SKM-1 (cell line): ENCODE results near the gene NKAPL.
A peak's percentile ranks its signal among the peaks of the same experiment; 100 is the strongest.

Experiments
- DNase-seq: peaks from one replicate; lab custom pipeline; 2025; ENCODE audit not compliant: unreplicated experiment; lab: John Stamatoyannopoulos, UW

The NKAPL gene

GRCh38 chr6:28258877-28259777, at the start of gene NKAPL:
NKAPL (plus strand) TSS chr6:28259297; CDS start chr6:28259372, 75 bp downstream.
- no peak for DNase-seq

GRCh38 chr6:28209753-28210535, 49.2 kb upstream of the NKAPL start:
- DNase-seq = peak; percentile 26

GRCh38 chr6:28211840-28212509, 47.1 kb upstream of the NKAPL start:
- DNase-seq = no peak

DNA sequence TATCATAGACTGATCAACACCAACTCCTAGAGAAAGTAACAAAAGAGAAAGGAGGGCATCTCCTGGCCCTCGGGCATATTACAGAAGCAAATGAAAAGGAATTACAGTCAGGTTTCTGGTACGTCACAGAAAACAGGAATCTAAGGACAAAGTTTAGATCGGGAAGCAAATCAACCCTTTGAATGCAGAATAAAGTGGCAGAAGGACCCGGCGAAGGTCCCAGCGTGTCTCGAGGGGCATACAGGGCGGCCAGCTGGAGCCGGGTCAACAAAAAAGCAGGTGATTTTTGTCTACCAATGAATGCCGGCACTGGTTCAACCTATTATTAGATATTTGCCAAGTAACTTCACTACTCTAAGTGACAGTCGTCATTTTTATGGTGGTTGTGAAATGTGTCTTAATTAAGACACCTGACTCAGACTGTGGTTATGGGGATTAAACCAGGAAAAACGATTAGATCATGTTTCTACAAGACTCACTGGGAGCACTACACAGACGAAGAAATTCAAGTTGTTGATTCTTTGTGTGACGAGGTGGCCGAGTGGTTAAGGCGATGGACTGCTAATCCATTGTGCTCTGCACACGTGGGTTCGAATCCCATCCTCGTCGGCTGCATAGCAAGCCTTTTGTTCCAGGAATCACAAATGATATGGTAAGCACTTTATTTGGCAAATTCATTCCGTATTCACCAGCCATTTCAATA, 46.4 kb upstream of the NKAPL start:
- DNase-seq = no peak

- no peak for DNase-seq
These were observed 45.9 kb upstream of the NKAPL start for GRCh38 chr6:28213213-28213523.

DNA sequence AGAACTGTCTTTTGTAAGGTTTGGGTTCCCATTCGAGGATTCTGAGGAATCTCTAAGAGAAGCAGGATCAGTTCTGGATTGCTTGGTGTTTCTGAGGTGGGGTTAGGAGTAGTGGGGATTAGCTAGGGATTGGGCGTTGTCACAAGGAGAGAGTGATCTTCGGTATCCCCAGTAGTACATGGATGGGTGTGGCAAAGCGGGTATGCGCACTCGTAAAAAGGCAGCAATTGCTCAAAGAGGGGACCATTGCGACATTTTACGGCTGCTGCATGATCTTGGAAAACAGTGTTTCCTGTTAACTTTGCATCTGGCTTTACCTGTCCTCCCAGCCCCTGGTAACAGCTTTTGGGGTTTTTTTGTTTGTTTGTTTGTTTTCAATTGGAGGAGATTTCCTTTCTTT, 43.7 kb upstream of the NKAPL start:
- no peak for DNase-seq

DNA sequence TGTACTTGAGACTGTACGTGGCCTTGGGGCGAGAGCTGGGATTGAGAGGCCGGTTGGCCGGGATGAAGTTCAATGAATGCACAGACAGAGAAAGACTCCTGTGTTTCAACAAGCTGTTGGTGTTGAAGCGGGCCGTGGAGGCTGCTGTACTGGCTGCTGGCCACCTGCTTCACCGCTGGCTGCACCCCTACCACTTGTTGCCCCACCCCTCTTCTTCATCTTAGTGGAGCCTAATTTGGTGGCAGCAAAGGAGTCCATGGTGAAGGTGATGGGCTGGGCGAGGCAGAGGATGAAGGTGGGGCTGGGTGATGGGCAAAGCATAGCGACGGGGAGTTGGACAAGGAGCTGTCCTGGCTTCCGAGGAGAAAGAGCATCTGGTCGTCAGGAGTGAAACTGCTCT, 41.2 kb upstream of the NKAPL start:
- no peak for DNase-seq

DNA sequence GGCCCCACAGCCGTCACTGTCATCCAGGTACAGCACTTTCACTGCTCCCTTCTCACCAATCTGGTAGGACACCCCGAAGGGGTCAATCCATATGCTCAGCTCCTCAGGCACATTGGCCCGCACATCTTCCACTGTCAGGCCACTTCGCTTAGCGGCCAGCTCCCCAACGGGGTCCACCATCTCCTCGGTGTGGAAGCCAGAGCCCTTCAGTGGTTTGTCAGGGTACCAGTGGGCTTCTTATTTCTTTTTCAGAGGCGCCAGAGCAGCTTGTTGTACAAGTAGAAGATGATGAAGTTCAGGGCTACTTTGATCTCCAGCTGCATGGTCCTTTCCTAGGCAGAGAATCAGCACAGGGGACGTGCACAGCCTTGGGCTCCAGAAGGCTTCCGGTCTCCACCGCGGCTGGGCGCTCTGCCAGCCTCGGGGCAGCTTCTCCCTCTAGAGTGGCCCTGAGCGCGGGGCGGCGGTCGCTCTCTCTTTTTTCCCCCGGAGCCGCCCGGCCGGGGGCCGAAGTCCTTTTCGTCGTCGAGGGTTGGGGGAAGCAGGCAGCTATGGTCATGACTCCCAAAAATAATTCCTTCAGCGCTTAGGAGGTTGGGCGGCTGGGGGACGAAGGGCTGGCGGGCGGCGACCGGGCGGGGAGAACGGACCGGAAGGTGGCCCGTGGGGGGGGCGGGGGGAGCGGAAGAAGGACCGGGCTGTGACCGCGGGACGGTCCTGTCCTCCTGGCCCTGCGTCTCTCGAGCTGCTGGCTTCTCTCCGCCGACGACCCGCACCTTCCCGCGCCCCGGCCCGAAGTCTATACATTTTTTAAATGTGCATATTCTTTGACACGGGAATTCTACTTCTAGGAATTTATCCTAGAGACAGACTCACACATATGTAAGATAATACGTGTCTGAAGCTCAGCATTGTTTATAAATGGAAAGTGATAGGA, 40.5 kb upstream of the NKAPL start:
- no peak for DNase-seq

DNA sequence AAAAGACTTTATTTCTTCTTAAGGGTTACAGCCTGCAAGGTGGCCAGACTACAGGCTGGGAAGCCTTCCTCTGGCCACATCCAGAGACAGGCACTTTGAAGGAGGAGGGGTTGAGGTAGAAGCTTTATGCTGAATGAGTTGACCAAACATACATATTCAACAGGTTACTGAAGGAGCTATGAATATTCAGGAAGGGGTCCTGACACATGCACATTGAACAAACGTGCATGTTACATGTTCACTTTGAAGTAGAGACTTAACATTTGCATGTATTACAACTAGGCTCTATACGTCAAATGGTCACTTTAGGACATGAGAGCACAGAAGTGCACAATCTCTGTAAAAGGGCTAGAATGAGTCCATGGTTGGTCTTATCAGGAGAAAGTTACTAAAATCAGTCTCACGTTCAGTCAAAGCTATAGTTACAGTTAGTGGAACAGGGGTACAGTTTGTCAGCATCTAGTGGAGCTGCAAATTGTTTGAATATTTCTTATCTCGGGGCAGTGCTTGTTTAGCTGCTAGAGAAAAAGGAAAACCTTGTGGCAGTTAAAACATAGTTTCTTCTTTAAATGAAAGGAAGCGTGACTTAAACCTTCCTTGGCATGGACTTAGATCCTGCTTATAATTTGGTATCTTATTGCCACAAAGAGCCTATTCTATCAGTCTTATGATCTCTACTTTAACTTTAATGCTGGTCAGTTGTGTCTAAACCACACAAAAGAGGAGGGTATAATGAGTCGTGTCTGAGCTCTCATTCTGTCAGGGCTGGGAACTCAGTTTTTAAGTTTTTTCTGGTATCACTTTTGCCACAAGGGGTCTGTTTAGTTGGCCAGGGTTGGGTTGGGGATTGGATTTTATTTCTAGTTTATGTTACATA, 38.6 kb upstream of the NKAPL start:
- no peak for DNase-seq

GRCh38 chr6:28224131-28225055, 34.7 kb upstream of the NKAPL start:
- DNase-seq = no peak

DNA sequence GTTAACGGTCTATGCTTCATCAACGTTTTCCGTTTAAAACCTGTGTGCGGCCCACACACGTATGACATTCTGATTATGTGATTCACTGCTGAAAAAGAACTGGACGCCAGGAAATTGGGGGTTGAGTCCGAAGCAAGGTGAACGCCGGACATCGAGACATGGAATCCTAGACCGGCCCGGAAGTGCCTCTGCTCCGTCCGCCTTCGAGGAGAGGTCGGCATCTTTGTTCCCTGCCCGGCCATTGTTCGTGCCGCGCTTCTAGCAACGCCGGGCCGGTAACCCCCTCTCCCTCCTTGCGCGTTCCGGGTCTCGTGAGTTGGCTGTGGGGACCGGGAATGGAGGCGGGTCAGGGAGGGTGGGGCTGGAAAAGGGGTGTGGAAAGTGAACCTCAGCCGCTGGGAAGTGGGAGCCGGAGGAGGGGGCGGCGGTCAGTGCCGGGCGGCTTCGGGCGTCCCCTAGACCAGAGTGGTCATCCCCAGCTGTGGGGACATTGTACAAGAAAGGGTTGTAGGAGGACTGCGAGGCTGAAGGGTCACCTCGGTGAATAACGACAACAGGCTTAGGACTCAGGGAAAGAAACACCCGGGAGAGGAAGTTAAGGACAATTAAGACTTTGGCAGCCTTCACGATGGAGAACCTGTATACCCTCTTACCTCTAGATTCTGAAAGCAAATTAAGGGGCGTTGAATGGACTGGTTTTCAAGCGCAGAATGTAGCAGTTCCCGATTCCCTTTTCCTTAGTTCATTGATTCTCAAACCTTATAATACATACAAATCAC, 33.9 kb upstream of the NKAPL start, which contains the start of gene ZSCAN9:
TSS of gene ZSCAN9 (plus strand) at position 220 of the 779 bp plus-strand sequence. CDS start 1,810 bp downstream, outside the sequence.
- DNase-seq = no peak

GRCh38 chr6:28226460-28226859, 32.6 kb upstream of the NKAPL start:
- no peak for DNase-seq

GRCh38 chr6:28232785-28233184, 26.3 kb upstream of the NKAPL start:
- DNase-seq = no peak

- no peak for DNase-seq
These were observed 23.1 kb upstream of the NKAPL start for GRCh38 chr6:28235912-28236452.

GRCh38 chr6:28239636-28240035, 19.5 kb upstream of the NKAPL start:
- no peak for DNase-seq

DNA sequence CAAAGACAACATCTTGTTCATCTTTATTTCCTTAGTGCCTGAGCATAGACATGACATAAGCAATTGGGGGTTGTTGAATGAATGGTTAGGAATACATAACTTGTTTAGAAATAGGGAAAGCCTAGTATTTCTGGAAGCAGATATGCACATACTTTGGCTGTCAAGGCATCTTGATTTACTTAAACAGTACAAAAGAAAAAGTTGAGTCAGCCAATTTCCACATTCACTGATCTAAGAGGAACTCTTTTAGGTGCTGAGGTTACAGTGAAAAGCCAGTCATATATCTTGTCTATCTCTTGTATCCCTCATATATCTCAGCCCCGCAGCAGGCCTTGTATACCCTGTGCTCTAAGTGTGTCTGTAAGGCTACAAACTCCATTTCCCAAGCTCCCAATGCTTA, 18.6 kb upstream of the NKAPL start:
- DNase-seq = no peak

- no peak for DNase-seq
These were observed 15.2 kb upstream of the NKAPL start for GRCh38 chr6:28243946-28244345.
